ENCODE measurements around the gene FAM228A.

- TF ChIP-seq EP300 (IDR thresholded peaks at IDR 0.05; ENCODE audit: borderline replicate concordance) (no peak), TEAD4 (IDR thresholded peaks at IDR 0.05) (no peak), TCF12 (IDR thresholded peaks at IDR 0.05; ENCODE audit: low read depth) (no peak), MAX (IDR thresholded peaks at IDR 0.05) (no peak), CEBPB (IDR thresholded peaks at IDR 0.05) (no peak), YY1 (IDR thresholded peaks at IDR 0.05; ENCODE audit: low read depth) (no peak), EGR1 (IDR thresholded peaks at IDR 0.05) (no peak), REST (IDR thresholded peaks at IDR 0.05; ENCODE audit: low read depth) (no peak)
These were observed 16.3 kb downstream of the FAM228A start for GRCh38 chr2:24191156-24191555.

Data from Ishikawa (cell line).